PC-9 (cell line): ENCODE data around the gene KCNA5.

Source experiments
- CTCF ChIP-seq: fragments of 200-600 bp; sonication (generic); conservative IDR thresholded peaks from 2 replicates; pipeline ENCODE4 v1.6.1; 2017; ENCODE audit warnings: mixed run types, antibody characterized with exemption, mild to moderate bottlenecking, moderate library complexity
- EZH2 ChIP-seq: fragments of 200-600 bp; sonication (generic); IDR thresholded peaks from 2 replicates; pipeline ENCODE4 v1.8.0; 2017; ENCODE audit warnings: antibody characterized with exemption, low read depth

- TF ChIP-seq CTCF (no peak), EZH2 (no peak)
Observed at GRCh38 chr12:5043589-5044419, at the start of gene KCNA5.
